Activated B cell treated with CpG ODN at 0.5 μM for 24 hours (primary cell): ENCODE data around the gene ECM1. TPM values are rescaled to one million over a fixed set of nuclear protein-coding genes. Genes with fewer than 3 reads are reported as not detected.

Experiments used
- ATAC-seq: fragments of 200-7000 bp; cut with Tn5 transposase; one replicate; pipeline ENCODE4 v1.10.0; 2021; ENCODE audit warnings: low read depth, mild to moderate bottlenecking, moderate library complexity
- CTCF ChIA-PET: fragments of 350-600 bp; sonication (Branson Sonifier 250); formaldehyde crosslinking; loops from one replicate; lab custom pipeline; 2021; ENCODE audit warnings: antibody characterized with exemption; lab: Charles Lee
- POLR2A ChIA-PET: fragments of 350-600 bp; sonication (Branson Sonifier 250); formaldehyde crosslinking; loops from one replicate; lab custom pipeline; 2021; ENCODE audit warnings: antibody characterized with exemption; lab: Charles Lee
- DNase-seq: peaks from one replicate; pipeline ENCODE4 v3.0.0; 2022
- H3K27ac Mint-ChIP-seq: one replicate; pipeline ENCODE4 v1.8.0; 2020; ENCODE audit warnings: mixed read lengths
- H3K27me3 Mint-ChIP-seq: one replicate; pipeline ENCODE4 v1.8.0; 2021; ENCODE audit warnings: mixed read lengths
- H3K36me3 Mint-ChIP-seq: one replicate; pipeline ENCODE4 v1.8.0; 2021; ENCODE audit warnings: low read depth, mixed read lengths
- H3K4me1 Mint-ChIP-seq: one replicate; pipeline ENCODE4 v1.8.0; 2021; ENCODE audit warnings: mixed read lengths
- H3K4me3 Mint-ChIP-seq: one replicate; pipeline ENCODE4 v1.8.0; 2020; ENCODE audit warnings: mild to moderate bottlenecking, mixed read lengths
- H3K9me3 Mint-ChIP-seq: one replicate; pipeline ENCODE4 v1.8.0; 2020; ENCODE audit warnings: mixed read lengths
- intact Hi-C: fragments of 100-400 bp; cut with micrococcal nuclease; formaldehyde crosslinking; loops from one replicate; pipeline ENCODE4 v1.15.1; 2024
- total RNA-seq: library from RNA; stranded (reverse); gene quantifications from 2 replicates; pipeline ENCODE4 v1.2.3, GENCODE V29; 2022
- TF ChIP-seq, protein P1 (sequence below): fragments of 200-600 bp; IDR thresholded peaks from one replicate; pipeline ENCODE4 v1.8.0; 2022; ENCODE audit warnings: antibody characterized with exemption, mild to moderate bottlenecking

Gene ECM1
- total RNA-seq, 1 donor from 2014 or later = 2.1 TPM

DNA sequence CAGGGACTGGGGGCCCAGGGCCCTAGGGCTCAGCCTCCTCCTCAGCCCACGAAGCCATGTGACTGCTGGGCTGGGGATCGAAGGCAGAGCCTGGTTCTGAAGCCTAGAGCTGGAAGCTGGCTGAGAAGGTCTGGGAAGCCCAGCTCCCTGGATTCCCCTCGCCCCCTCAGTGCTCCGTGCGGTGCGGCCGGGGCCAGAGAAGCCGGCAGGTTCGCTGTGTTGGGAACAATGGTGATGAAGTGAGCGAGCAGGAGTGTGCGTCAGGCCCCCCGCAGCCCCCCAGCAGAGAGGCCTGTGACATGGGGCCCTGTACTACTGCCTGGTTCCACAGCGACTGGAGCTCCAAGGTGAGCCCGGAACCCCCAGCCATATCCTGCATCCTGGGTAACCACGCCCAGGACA lies 50.4 kb downstream of the ECM1 start:
- ATAC-seq (no peak), DNase-seq (no peak)
- Mint-ChIP-seq H3K4me3 (no peak overlapping the region), H3K27ac (no peak overlapping the region), H3K4me1 (peaks cover 29% of the 10 kb centered on the region), H3K27me3 (no peaks in the 10 kb centered on the region), H3K36me3 (no peaks in the 10 kb centered on the region), H3K9me3 (no peaks in the 10 kb centered on the region)
- ChIA-PET POLR2A (interaction anchor here (0.6 to 14.0 kb wide), 3 partner anchors 18 to 584 kb away, joined by 3 to 1106 read pairs (median 3); partner anchors contain the start of gene MCL1), CTCF (interaction anchor here (1.0 to 13.3 kb wide), 4 partner anchors 10 to 93 kb away, joined by 3 to 358 read pairs (median 100); partner anchors contain the start of gene MCL1)
- intact Hi-C loops = no loop called here
- TF ChIP-seq, protein P1, sequence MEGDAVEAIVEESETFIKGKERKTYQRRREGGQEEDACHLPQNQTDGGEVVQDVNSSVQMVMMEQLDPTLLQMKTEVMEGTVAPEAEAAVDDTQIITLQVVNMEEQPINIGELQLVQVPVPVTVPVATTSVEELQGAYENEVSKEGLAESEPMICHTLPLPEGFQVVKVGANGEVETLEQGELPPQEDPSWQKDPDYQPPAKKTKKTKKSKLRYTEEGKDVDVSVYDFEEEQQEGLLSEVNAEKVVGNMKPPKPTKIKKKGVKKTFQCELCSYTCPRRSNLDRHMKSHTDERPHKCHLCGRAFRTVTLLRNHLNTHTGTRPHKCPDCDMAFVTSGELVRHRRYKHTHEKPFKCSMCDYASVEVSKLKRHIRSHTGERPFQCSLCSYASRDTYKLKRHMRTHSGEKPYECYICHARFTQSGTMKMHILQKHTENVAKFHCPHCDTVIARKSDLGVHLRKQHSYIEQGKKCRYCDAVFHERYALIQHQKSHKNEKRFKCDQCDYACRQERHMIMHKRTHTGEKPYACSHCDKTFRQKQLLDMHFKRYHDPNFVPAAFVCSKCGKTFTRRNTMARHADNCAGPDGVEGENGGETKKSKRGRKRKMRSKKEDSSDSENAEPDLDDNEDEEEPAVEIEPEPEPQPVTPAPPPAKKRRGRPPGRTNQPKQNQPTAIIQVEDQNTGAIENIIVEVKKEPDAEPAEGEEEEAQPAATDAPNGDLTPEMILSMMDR = no peak

DNA sequence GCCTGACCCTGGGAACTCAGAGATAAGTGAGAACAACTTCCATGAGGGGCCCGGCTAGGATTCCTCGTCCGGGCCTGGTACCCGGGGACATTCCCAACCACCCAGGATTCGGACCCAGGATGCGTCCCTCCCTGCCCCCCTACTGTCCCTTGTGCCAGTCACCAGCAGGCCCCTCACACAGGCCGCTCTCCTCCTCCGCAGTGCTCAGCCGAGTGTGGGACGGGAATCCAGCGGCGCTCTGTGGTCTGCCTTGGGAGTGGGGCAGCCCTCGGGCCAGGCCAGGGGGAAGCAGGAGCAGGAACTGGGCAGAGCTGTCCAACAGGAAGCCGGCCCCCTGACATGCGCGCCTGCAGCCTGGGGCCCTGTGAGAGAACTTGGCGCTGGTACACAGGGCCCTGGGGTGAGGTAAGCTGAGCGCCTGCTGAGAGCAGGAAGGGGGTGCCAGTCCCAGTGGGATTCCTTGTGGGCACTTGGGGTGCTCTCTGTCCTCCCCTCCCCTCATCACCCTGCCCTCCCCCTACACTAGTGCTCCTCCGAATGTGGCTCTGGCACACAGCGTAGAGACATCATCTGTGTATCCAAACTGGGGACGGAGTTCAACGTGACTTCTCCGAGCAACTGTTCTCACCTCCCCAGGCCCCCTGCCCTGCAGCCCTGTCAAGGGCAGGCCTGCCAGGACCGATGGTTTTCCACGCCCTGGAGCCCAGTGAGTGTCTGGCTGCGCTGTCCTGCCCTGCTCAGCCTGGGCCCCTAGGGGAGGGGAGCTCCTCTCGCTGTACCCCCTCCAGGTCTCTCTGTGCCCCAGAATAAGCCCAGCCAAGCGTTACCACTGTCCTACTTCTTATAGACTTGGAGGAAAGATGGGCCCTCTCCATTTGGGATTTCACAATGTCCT lies 51.1 kb downstream of the ECM1 start:
- no peaks in the 10 kb centered on the region for H3K36me3 Mint-ChIP-seq
- TF ChIP-seq, protein P1 = no peak
- DNase-seq (no peak), ATAC-seq (no peak)
- peaks cover 36% of the 10 kb centered on the region for H3K4me1 Mint-ChIP-seq
- no peaks in the 10 kb centered on the region for H3K9me3 Mint-ChIP-seq
- ChIA-PET CTCF (interaction anchor here (0.7 to 13.3 kb wide), 13 partner anchors 8 to 447 kb away, joined by 3 to 358 read pairs (median 4); partner anchors contain the start of genes ENSA, FALEC, MCL1 and MINDY1), POLR2A (interaction anchor here (0.6 to 14.0 kb wide), 7 partner anchors 10 to 583 kb away, joined by 3 to 1106 read pairs (median 11); partner anchors contain the start of genes ADAMTSL4, ENSA and MCL1)
- intact Hi-C loops = no loop called here
- no peaks in the 10 kb centered on the region for H3K27me3 Mint-ChIP-seq
- H3K27ac Mint-ChIP-seq = no peak overlapping the region
- H3K4me3 Mint-ChIP-seq = no peak overlapping the region

GRCh38 chr1:150559656-150560010 lies 51.7 kb downstream of the ECM1 start:
- H3K4me1 Mint-ChIP-seq = peaks cover 42% of the 10 kb centered on the region
- H3K27ac Mint-ChIP-seq = no peak overlapping the region
- intact Hi-C loops = loop anchor here (1.0 to 10.0 kb wide), 5 partner anchors 42 to 448 kb away; partner anchors contain the start of genes CTSS, ENSA, FALEC and MINDY1

GRCh38 chr1:150560011-150560438 lies 52.1 kb downstream of the ECM1 start:
- CTCF ChIA-PET = interaction anchor here (0.6 to 13.3 kb wide), 25 partner anchors 8 to 446 kb away, joined by 3 to 358 read pairs (median 4); partner anchors contain the start of genes ENSA, FALEC, MCL1 and MINDY1
- H3K36me3 Mint-ChIP-seq = no peaks in the 10 kb centered on the region

More at GRCh38 chr1:150559656-150560010, 51.7 kb downstream of the ECM1 start:
- no peak overlapping the region for H3K4me3 Mint-ChIP-seq
- TF ChIP-seq, protein P1 = no peak
- DNase-seq (no peak), ATAC-seq (no peak)
- H3K27me3 Mint-ChIP-seq = no peaks in the 10 kb centered on the region
- no peaks in the 10 kb centered on the region for H3K9me3 Mint-ChIP-seq
- POLR2A ChIA-PET = interaction anchor here (0.6 to 14.0 kb wide), 6 partner anchors 8 to 69 kb away, joined by 3 to 1106 read pairs (median 100); partner anchors contain the start of genes ADAMTSL4, ENSA and MCL1
- no peaks in the 10 kb centered on the region for H3K36me3 Mint-ChIP-seq
- CTCF ChIA-PET = interaction anchor here (0.6 to 13.3 kb wide), 16 partner anchors 8 to 447 kb away, joined by 3 to 358 read pairs (median 4); partner anchors contain the start of genes ENSA, FALEC, MCL1 and MINDY1

More at GRCh38 chr1:150560011-150560438, 52.1 kb downstream of the ECM1 start:
- H3K4me3 Mint-ChIP-seq = peak overlapping the region; percentile 96
- POLR2A ChIA-PET = interaction anchor here (0.6 to 14.0 kb wide), 7 partner anchors 9 to 137 kb away, joined by 3 to 1106 read pairs (median 11); partner anchors contain the start of genes ADAMTSL4, ENSA, GOLPH3L and MCL1
- H3K27ac Mint-ChIP-seq = peak overlapping the region; percentile 50
- H3K9me3 Mint-ChIP-seq = no peaks in the 10 kb centered on the region
- intact Hi-C loops = loop anchor here (1.0 to 10.0 kb wide), 5 partner anchors 43 to 447 kb away; partner anchors contain the start of genes CTSS, ENSA, FALEC and MINDY1
- H3K4me1 Mint-ChIP-seq = peaks cover 46% of the 10 kb centered on the region
- ATAC-seq (no peak), DNase-seq (peak; percentile 69)
- TF ChIP-seq, protein P1 = peak; percentile 91
- no peaks in the 10 kb centered on the region for H3K27me3 Mint-ChIP-seq
